Measurements from ENCODE around the gene HEATR3.
A peak's percentile ranks its signal among the peaks of the same experiment; 100 is the strongest.

The HEATR3 gene

GRCh38 chr16:50065624-50066481 lies at the start of gene HEATR3:
HEATR3 (plus strand) TSS chr16:50065970; CDS start chr16:50066132, 162 bp downstream.
- DNase-seq (ENCODE audit: low read depth in 2 of 2) = peak; percentile 87 to 93

GRCh38 chr16:50017553-50017952 lies 48.2 kb upstream of the HEATR3 start:
- no peak for DNase-seq (ENCODE audit: low read depth in 2 of 2)

GRCh38 chr16:50021544-50021943 lies 44.2 kb upstream of the HEATR3 start:
- DNase-seq (ENCODE audit: low read depth in 2 of 2) = no peak

GRCh38 chr16:50023641-50024040 lies 42.1 kb upstream of the HEATR3 start:
- no peak for DNase-seq (ENCODE audit: low read depth in 2 of 2)

- no peak for DNase-seq (ENCODE audit: low read depth in 2 of 2)
Observed at GRCh38 chr16:50024207-50024606, 41.6 kb upstream of the HEATR3 start.

- DNase-seq (ENCODE audit: low read depth in 2 of 2) = peak; percentile 86 to 88
Observed at GRCh38 chr16:50024684-50025536, 40.9 kb upstream of the HEATR3 start, which contains the start of gene CNEP1R1. CNEP1R1 (plus strand) TSS chr16:50025225; CDS start chr16:50025316, 91 bp downstream.

GRCh38 chr16:50025537-50025931 lies 40.2 kb upstream of the HEATR3 start:
- no peak for DNase-seq (ENCODE audit: low read depth in 2 of 2)

- DNase-seq (ENCODE audit: low read depth in 2 of 2) = no peak
Observed at GRCh38 chr16:50027829-50028228, 37.9 kb upstream of the HEATR3 start.

GRCh38 chr16:50035468-50035992 lies 30.2 kb upstream of the HEATR3 start:
- DNase-seq (ENCODE audit: low read depth in 2 of 2) = no peak

- DNase-seq (ENCODE audit: low read depth in 2 of 2) = no peak
Observed at GRCh38 chr16:50036426-50036825, 29.3 kb upstream of the HEATR3 start.

GRCh38 chr16:50037662-50038220 lies 28.0 kb upstream of the HEATR3 start:
- no peak for DNase-seq (ENCODE audit: low read depth in 2 of 2)

- no peak for DNase-seq (ENCODE audit: low read depth in 2 of 2)
Observed at GRCh38 chr16:50038286-50038685, 27.5 kb upstream of the HEATR3 start.

- no peak for DNase-seq (ENCODE audit: low read depth in 2 of 2)
Observed at GRCh38 chr16:50038756-50039529, 26.8 kb upstream of the HEATR3 start.

GRCh38 chr16:50040018-50040417 lies 25.8 kb upstream of the HEATR3 start:
- no peak for DNase-seq (ENCODE audit: low read depth in 2 of 2)

- DNase-seq (ENCODE audit: low read depth in 2 of 2) = no peak
Observed at GRCh38 chr16:50040710-50041109, 25.1 kb upstream of the HEATR3 start.

- no peak for DNase-seq (ENCODE audit: low read depth in 2 of 2)
Observed at GRCh38 chr16:50043358-50043757, 22.4 kb upstream of the HEATR3 start.

GRCh38 chr16:50045412-50045811 lies 20.4 kb upstream of the HEATR3 start:
- DNase-seq (ENCODE audit: low read depth in 2 of 2) = no peak

- DNase-seq (ENCODE audit: low read depth in 2 of 2) = no peak
Observed at GRCh38 chr16:50046853-50047252, 18.9 kb upstream of the HEATR3 start.

GRCh38 chr16:50047864-50048263 lies 17.9 kb upstream of the HEATR3 start:
- DNase-seq (ENCODE audit: low read depth in 2 of 2) = no peak

GRCh38 chr16:50050802-50051201 lies 15.0 kb upstream of the HEATR3 start:
- DNase-seq (ENCODE audit: low read depth in 2 of 2) = no peak

GRCh38 chr16:50056226-50056625 lies 9.5 kb upstream of the HEATR3 start:
- no peak for DNase-seq (ENCODE audit: low read depth in 2 of 2)

All from stimulated activated CD8-positive, alpha-beta memory T cell treated with anti-CD3 and anti-CD28 coated beads, Interleukin-2, amount 100 ng/mL, for 48 hours (primary cell).